Measurements from ENCODE around the gene RNF207. TPM values are rescaled to one million over a fixed set of nuclear protein-coding genes. Genes with fewer than 3 reads are reported as not detected.

RNF207 gene
- total and polyA plus RNA-seq, 2 of the 13 experiments (the other 11 are each of a cell fraction or from before 2014, with no cell fraction given): 9.8 to 15.9 TPM

DNA sequence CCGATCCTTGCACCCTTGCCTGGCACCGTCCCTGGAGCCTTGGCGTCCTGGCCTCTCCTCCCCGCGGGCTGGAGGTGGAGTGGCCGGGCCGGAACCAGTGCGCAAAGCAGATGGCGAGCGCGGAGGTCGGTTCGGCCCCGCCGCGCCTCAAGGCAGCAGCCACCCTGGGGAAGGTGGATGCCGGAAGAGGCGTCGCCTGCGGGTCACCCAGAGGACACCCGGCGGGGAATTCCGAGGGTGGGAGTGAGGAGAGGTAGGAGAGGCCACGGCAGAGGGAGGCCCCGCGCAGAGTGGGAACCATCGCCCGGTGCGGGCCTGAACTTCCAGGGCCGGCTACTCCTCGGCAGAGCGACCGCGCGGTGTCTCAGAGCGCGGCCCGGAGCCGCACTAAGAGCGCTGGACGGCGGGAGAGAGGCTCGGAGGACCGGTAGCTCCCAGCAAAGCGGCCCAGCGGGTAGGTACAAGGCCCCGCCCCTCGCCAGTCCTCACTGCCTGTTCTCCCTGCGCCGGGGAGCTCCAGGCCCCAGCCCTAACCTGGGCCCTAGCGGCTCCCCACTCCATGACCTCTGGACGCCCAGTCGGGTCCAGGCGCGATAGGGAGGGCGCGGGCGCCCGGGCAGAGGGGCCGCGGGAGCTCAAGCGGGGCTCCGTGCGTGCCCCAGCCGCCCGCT lies at the start of gene RNF207 (continued):
- TF ChIP-seq HDAC1 (CRISPR knock-in tag; IDR thresholded peaks at IDR 0.05): peak; percentile 63; the same call in 1 of the 2 replicates
- TF ChIP-seq ZBTB8A (CRISPR knock-in tag; IDR thresholded peaks at IDR 0.05; ENCODE audit: borderline replicate concordance, low read depth): no peak; the same call in 1 of the 2 replicates
- TF ChIP-seq NFIB (CRISPR knock-in tag; IDR thresholded peaks at IDR 0.05; ENCODE audit: borderline replicate concordance): no peak
- no peak for TF ChIP-seq FOXA1 (IDR thresholded peaks at IDR 0.05)
- peak; percentile 22; the same call in 1 of the 2 replicates for TF ChIP-seq FOXA1 (CRISPR knock-in tag; IDR thresholded peaks at IDR 0.05)
- TF ChIP-seq, protein P1, sequence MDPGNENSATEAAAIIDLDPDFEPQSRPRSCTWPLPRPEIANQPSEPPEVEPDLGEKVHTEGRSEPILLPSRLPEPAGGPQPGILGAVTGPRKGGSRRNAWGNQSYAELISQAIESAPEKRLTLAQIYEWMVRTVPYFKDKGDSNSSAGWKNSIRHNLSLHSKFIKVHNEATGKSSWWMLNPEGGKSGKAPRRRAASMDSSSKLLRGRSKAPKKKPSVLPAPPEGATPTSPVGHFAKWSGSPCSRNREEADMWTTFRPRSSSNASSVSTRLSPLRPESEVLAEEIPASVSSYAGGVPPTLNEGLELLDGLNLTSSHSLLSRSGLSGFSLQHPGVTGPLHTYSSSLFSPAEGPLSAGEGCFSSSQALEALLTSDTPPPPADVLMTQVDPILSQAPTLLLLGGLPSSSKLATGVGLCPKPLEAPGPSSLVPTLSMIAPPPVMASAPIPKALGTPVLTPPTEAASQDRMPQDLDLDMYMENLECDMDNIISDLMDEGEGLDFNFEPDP (CRISPR knock-in tag; conservative IDR thresholded peaks at IDR 0.05): peak; percentile 97
- TF ChIP-seq ZNF3 (CRISPR knock-in tag; IDR thresholded peaks at IDR 0.05): no peak
- 0 out of 2 replicates have a peak, but pooled peaks have one; percentile 35 for TF ChIP-seq CAMTA2 (CRISPR knock-in tag; IDR thresholded peaks at IDR 0.05; ENCODE audit: borderline replicate concordance)
- TF ChIP-seq NR2F6 (IDR thresholded peaks at IDR 0.05): 0 out of 2 replicates have a peak, but pooled peaks have one; percentile 19
- peak; percentile 16; the same call in 1 of the 2 replicates for TF ChIP-seq NR2F6 (CRISPR knock-in tag; IDR thresholded peaks at IDR 0.05)
- TF ChIP-seq, protein P2, sequence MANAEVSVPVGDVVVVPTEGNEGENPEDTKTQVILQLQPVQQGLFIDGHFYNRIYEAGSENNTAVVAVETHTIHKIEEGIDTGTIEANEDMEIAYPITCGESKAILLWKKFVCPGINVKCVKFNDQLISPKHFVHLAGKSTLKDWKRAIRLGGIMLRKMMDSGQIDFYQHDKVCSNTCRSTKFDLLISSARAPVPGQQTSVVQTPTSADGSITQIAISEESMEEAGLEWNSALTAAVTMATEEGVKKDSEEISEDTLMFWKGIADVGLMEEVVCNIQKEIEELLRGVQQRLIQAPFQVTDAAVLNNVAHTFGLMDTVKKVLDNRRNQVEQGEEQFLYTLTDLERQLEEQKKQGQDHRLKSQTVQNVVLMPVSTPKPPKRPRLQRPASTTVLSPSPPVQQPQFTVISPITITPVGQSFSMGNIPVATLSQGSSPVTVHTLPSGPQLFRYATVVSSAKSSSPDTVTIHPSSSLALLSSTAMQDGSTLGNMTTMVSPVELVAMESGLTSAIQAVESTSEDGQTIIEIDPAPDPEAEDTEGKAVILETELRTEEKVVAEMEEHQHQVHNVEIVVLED (CRISPR knock-in tag; IDR thresholded peaks at IDR 0.05; ENCODE audit: borderline replicate concordance): no peak
- no peak for TF ChIP-seq ZNF589 (CRISPR knock-in tag; conservative IDR thresholded peaks at IDR 0.05)
- TF ChIP-seq ZNF720 (CRISPR knock-in tag; IDR thresholded peaks at IDR 0.05): no peak
- TF ChIP-seq, protein P3, sequence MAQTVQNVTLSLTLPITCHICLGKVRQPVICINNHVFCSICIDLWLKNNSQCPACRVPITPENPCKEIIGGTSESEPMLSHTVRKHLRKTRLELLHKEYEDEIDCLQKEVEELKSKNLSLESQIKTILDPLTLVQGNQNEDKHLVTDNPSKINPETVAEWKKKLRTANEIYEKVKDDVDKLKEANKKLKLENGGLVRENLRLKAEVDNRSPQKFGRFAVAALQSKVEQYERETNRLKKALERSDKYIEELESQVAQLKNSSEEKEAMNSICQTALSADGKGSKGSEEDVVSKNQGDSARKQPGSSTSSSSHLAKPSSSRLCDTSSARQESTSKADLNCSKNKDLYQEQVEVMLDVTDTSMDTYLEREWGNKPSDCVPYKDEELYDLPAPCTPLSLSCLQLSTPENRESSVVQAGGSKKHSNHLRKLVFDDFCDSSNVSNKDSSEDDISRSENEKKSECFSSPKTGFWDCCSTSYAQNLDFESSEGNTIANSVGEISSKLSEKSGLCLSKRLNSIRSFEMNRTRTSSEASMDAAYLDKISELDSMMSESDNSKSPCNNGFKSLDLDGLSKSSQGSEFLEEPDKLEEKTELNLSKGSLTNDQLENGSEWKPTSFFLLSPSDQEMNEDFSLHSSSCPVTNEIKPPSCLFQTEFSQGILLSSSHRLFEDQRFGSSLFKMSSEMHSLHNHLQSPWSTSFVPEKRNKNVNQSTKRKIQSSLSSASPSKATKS (CRISPR knock-in tag; IDR thresholded peaks at IDR 0.05): no peak
- peak; percentile 71 to 81 for TF ChIP-seq POLR2A (IDR thresholded peaks at IDR 0.05; ENCODE audit: insufficient read depth in 1 of 2, low read depth in 2 of 2, low read length in 2 of 2)
- TF ChIP-seq YY1 (IDR thresholded peaks at IDR 0.05; ENCODE audit: insufficient read depth, insufficient replicate concordance, low read depth, low read length): peak; percentile 50
- no peak for TF ChIP-seq DNMT1 (CRISPR knock-in tag; IDR thresholded peaks at IDR 0.05)
- TF ChIP-seq, protein P4, sequence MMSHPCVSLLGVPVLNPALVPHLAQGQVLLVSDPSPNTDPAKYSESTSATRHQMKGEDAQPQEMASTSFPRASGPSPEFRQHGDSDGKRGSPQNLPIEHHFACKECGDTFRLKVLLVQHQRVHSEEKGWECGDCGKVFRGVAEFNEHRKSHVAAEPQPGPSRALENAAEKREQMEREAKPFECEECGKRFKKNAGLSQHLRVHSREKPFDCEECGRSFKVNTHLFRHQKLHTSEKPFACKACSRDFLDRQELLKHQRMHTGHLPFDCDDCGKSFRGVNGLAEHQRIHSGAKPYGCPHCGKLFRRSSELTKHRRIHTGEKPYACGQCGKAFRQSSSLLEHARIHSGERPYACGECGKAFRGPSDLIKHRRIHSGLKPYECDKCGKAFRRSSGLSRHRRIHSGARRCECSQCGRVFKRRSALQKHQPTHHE (CRISPR knock-in tag; IDR thresholded peaks at IDR 0.05; ENCODE audit: borderline replicate concordance): no peak
- no peak; the same call in 1 of the 2 replicates for TF ChIP-seq THAP11 (CRISPR knock-in tag; IDR thresholded peaks at IDR 0.05)
- TF ChIP-seq, protein P5, sequence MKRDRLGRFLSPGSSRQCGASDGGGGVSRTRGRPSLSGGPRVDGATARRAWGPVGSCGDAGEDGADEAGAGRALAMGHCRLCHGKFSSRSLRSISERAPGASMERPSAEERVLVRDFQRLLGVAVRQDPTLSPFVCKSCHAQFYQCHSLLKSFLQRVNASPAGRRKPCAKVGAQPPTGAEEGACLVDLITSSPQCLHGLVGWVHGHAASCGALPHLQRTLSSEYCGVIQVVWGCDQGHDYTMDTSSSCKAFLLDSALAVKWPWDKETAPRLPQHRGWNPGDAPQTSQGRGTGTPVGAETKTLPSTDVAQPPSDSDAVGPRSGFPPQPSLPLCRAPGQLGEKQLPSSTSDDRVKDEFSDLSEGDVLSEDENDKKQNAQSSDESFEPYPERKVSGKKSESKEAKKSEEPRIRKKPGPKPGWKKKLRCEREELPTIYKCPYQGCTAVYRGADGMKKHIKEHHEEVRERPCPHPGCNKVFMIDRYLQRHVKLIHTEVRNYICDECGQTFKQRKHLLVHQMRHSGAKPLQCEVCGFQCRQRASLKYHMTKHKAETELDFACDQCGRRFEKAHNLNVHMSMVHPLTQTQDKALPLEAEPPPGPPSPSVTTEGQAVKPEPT (CRISPR knock-in tag; IDR thresholded peaks at IDR 0.05; ENCODE audit: low read depth): no peak
- no peak for TF ChIP-seq ZNF10 (CRISPR knock-in tag; IDR thresholded peaks at IDR 0.05; ENCODE audit: borderline replicate concordance, low read depth)
